H1 (cell line): ENCODE data around the gene LIN28A. TPM values are rescaled to one million over a fixed set of nuclear protein-coding genes. Genes with fewer than 3 reads are reported as not detected.

Experiments
- CTCF ChIA-PET: fragments of 300-600 bp; sonication (Branson Sonifier 250); formaldehyde crosslinking; loops from one replicate; lab custom pipeline; 2021; ENCODE audit not compliant: partially characterized antibody; lab: Charles Lee
- POLR2A ChIA-PET: fragments of 300-600 bp; sonication (Branson Sonifier 250); formaldehyde crosslinking; loops from one replicate; lab custom pipeline; 2021; ENCODE audit warnings: inconsistent platforms; ENCODE audit not compliant: partially characterized antibody; lab: Charles Lee
- DNase-seq, 2 experiments: peaks; one replicate each; pipeline versions ENCODE4 v3.0.0 to v3.0.0-alpha.2; 2010 to 2022; ENCODE audit warnings: low spot score in 2 of 2, low read depth in 1 of 2, mixed read lengths in 1 of 2
- FAIRE-seq: peaks from 2 replicates; lab custom pipeline; 2011; peaks lifted over from hg19 to GRCh38; lab: Jason Lieb, UNC
- H2AFZ ChIP-seq: 2 replicates; pipeline ENCODE4 v1.8.1; 2012; ENCODE audit warnings: low read length, inconsistent platforms
- H2AK5ac ChIP-seq: 2 replicates; pipeline ENCODE4 v1.6.1; 2013; ENCODE audit warnings: low read depth, low read length
- H2BK120ac ChIP-seq: replicated peaks from 2 replicates; pipeline ENCODE3; 2013; ENCODE audit warnings: low read depth, low read length, inconsistent platforms
- H2BK12ac ChIP-seq: 2 replicates; pipeline ENCODE4 v1.6.1; 2013; ENCODE audit warnings: low read depth, low read length
- H2BK15ac ChIP-seq: 2 replicates; pipeline ENCODE4 v1.6.1; 2013; ENCODE audit warnings: low read length
- H2BK20ac ChIP-seq: 2 replicates; pipeline ENCODE4 v1.6.1; 2013; ENCODE audit warnings: low read length
- H2BK5ac ChIP-seq: 2 replicates; pipeline ENCODE4 v1.6.1; 2013; ENCODE audit warnings: low read depth, low read length
- H3K14ac ChIP-seq: 2 replicates; pipeline ENCODE4 v1.6.1; 2013; ENCODE audit warnings: inconsistent platforms; ENCODE audit not compliant: insufficient read length
- H3K18ac ChIP-seq: 2 replicates; pipeline ENCODE4 v1.6.1; 2013; ENCODE audit warnings: low read length; ENCODE audit errors: extremely low read depth
- H3K23ac ChIP-seq: 2 replicates; pipeline ENCODE4 v1.6.1; 2013; ENCODE audit warnings: inconsistent platforms; ENCODE audit not compliant: insufficient read length
- H3K23me2 ChIP-seq: 2 replicates; pipeline ENCODE4 v1.6.1; 2013; ENCODE audit warnings: low read depth, low read length
- H3K27ac ChIP-seq: 2 replicates; pipeline ENCODE4 v1.6.1; 2011; ENCODE audit warnings: low read depth, low read length, inconsistent platforms
- H3K27me3 ChIP-seq, 4 experiments: replicated peaks in 1 of 4; 1 replicate in 1 of 4; 2 replicates in 3 of 4; pipeline versions ENCODE4 v1.6.1 to v1.8.1; 2011 to 2013; ENCODE audit warnings: low read length in 3 of 4, mild to moderate bottlenecking in 3 of 4, inconsistent platforms in 2 of 4, mixed read lengths in 2 of 4, moderate library complexity in 1 of 4; ENCODE audit not compliant: control insufficient read depth in 3 of 4, insufficient read depth in 3 of 4; ENCODE audit errors: extremely low read depth in 1 of 4
- H3K36me3 ChIP-seq, 4 experiments: 2 replicates each; pipeline versions ENCODE4 v1.6.1 to v1.8.1; 2011 to 2013; ENCODE audit warnings: mild to moderate bottlenecking in 4 of 4, low read length in 3 of 4, moderate library complexity in 2 of 4, control low read depth in 1 of 4, inconsistent platforms in 1 of 4; ENCODE audit not compliant: insufficient read depth in 4 of 4, control insufficient read depth in 2 of 4
- H3K4ac ChIP-seq: replicated peaks from 2 replicates; pipeline ENCODE3; 2013; ENCODE audit warnings: low read length, low read depth, mixed read lengths, inconsistent platforms; ENCODE audit not compliant: insufficient read length
- H3K4me1 ChIP-seq, 4 experiments: replicated peaks in 1 of 4; 1 replicate in 1 of 4; 2 replicates in 3 of 4; pipeline versions ENCODE4 v1.6.1 to v1.8.1; 2011 to 2013; ENCODE audit warnings: low read length in 3 of 4, inconsistent platforms in 2 of 4, mixed read lengths in 1 of 4; ENCODE audit not compliant: insufficient read depth in 4 of 4, control insufficient read depth in 3 of 4
- H3K4me2 ChIP-seq, 2 experiments: 2 replicates each; pipeline versions ENCODE4 v1.6.1 to v1.8.1; 2011 to 2013; ENCODE audit warnings: low read depth in 2 of 2, low read length in 2 of 2, control low read depth in 1 of 2, inconsistent platforms in 1 of 2, mild to moderate bottlenecking in 1 of 2; ENCODE audit not compliant: insufficient read depth in 1 of 2
- H3K4me3 ChIP-seq, 4 experiments: fragments of 200-600, 300-600 bp in 1 of 4; sonication (generic), shearing (Covaris generic), sonication (Bioruptor Twin) in 1 of 4; 2 replicates each; pipeline versions ENCODE4 v1.5.1 to v1.8.1; 2011 to 2016; ENCODE audit warnings: low read length in 4 of 4, low read depth in 3 of 4, control low read depth in 2 of 4, inconsistent platforms in 2 of 4, mild to moderate bottlenecking in 2 of 4, mixed read lengths in 1 of 4, moderate library complexity in 1 of 4; ENCODE audit not compliant: insufficient read depth in 2 of 4; ENCODE audit errors: extremely low read depth in 1 of 4
- H3K56ac ChIP-seq: replicated peaks from 2 replicates; pipeline ENCODE3; 2013; ENCODE audit warnings: low read depth, mild to moderate bottlenecking, mixed read lengths, low read length, inconsistent platforms; ENCODE audit not compliant: insufficient read length
- H3K79me1 ChIP-seq: 2 replicates; pipeline ENCODE4 v1.6.1; 2013; ENCODE audit warnings: low read depth, low read length, control low read depth
- H3K79me2 ChIP-seq, 2 experiments: 2 replicates each; pipeline versions ENCODE4 v1.6.1 to v1.8.1; 2012 to 2013; ENCODE audit warnings: low read length in 2 of 2, mild to moderate bottlenecking in 2 of 2, inconsistent platforms in 1 of 2; ENCODE audit not compliant: insufficient read depth in 2 of 2, control insufficient read depth in 1 of 2
- H3K9ac ChIP-seq, 4 experiments: replicated peaks in 1 of 4; 1 replicate in 1 of 4; 2 replicates in 3 of 4; pipeline versions ENCODE4 v1.6.1 to v1.8.1; 2011 to 2013; ENCODE audit warnings: low read depth in 3 of 4, low read length in 3 of 4, control low read depth in 2 of 4, mild to moderate bottlenecking in 2 of 4, moderate library complexity in 2 of 4, inconsistent platforms in 1 of 4; ENCODE audit errors: extremely low read depth in 1 of 4
- H3K9me3 ChIP-seq, 2 experiments: 2 replicates each; pipeline versions ENCODE4 v1.6.1 to v1.8.1; 2012 to 2013; ENCODE audit warnings: mild to moderate bottlenecking in 2 of 2, moderate library complexity in 2 of 2, control low read depth in 1 of 2, inconsistent platforms in 1 of 2, low read depth in 1 of 2, low read length in 1 of 2, mixed read lengths in 1 of 2; ENCODE audit not compliant: insufficient read depth in 2 of 2
- H4K20me1 ChIP-seq, 2 experiments: replicated peaks in 1 of 2; 2 replicates each; pipeline versions ENCODE3 to v1.8.1; 2011 to 2013; ENCODE audit warnings: inconsistent platforms in 2 of 2, low read length in 2 of 2, mild to moderate bottlenecking in 1 of 2; ENCODE audit not compliant: insufficient read depth in 2 of 2, control insufficient read depth in 1 of 2
- H4K5ac ChIP-seq: 2 replicates; pipeline ENCODE4 v1.6.1; 2013; ENCODE audit warnings: low read length, low read depth, mixed read lengths, inconsistent platforms; ENCODE audit not compliant: insufficient read length
- H4K8ac ChIP-seq: 2 replicates; pipeline ENCODE4 v1.8.0; 2013; ENCODE audit warnings: mild to moderate bottlenecking, moderate library complexity, low read length, inconsistent platforms; ENCODE audit not compliant: insufficient read depth; ENCODE audit errors: extremely low read depth
- H4K91ac ChIP-seq: replicated peaks from 2 replicates; pipeline ENCODE3; 2013; ENCODE audit warnings: low read length, mixed read lengths, inconsistent platforms; ENCODE audit not compliant: insufficient read length
- CBX8 ChIP-seq: fragments of 300-800, 300-1000 bp; sonication (generic); IDR thresholded peaks from 2 replicates; pipeline ENCODE4 v1.7.1; 2016; ENCODE audit warnings: low read depth, low read length, borderline replicate concordance
- CHD1 ChIP-seq: IDR thresholded peaks from 2 replicates; pipeline ENCODE4 v1.6.1; 2012; ENCODE audit warnings: low read depth, low read length, improper control_type of control experiment
- FOSL1 ChIP-seq: IDR thresholded peaks from 2 replicates; pipeline ENCODE4 v1.6.1; 2011; ENCODE audit warnings: mild to moderate bottlenecking, low read depth, low read length, moderate library complexity; ENCODE audit not compliant: insufficient read depth
- GABPA ChIP-seq: IDR thresholded peaks from 2 replicates; pipeline ENCODE4 v1.6.1; 2011; ENCODE audit warnings: mild to moderate bottlenecking, low read length, moderate library complexity, borderline replicate concordance; ENCODE audit not compliant: insufficient read depth
- KDM1A ChIP-seq: fragments of 200-600, 300-600 bp; sonication (generic); IDR thresholded peaks from 2 replicates; pipeline ENCODE4 v1.7.1; 2016; ENCODE audit warnings: mild to moderate bottlenecking, low read length, borderline replicate concordance
- MAX ChIP-seq: IDR thresholded peaks from 2 replicates; pipeline ENCODE4 v1.6.1; 2012; ENCODE audit warnings: inconsistent platforms
- PHF8 ChIP-seq: fragments of 200-600 bp; sonication (generic); conservative IDR thresholded peaks from 2 replicates; pipeline ENCODE4 v1.7.1; 2012; ENCODE audit warnings: low read depth, mild to moderate bottlenecking, inconsistent platforms, low read length, moderate library complexity
- RBBP5 ChIP-seq: IDR thresholded peaks from 2 replicates; pipeline ENCODE4 v1.7.1; 2012; ENCODE audit warnings: low read depth, mild to moderate bottlenecking, inconsistent platforms, low read length, moderate library complexity, borderline replicate concordance
- RNF2 ChIP-seq: fragments of 200-900, 300-1000 bp; sonication (generic); IDR thresholded peaks from 2 replicates; pipeline ENCODE4 v1.7.1; 2016; ENCODE audit warnings: borderline replicate concordance, low read depth, mild to moderate bottlenecking, antibody characterized with exemption, low read length; ENCODE audit not compliant: poor library complexity, severe bottlenecking; ENCODE audit errors: missing control alignments
- TBP ChIP-seq: IDR thresholded peaks from 2 replicates; pipeline ENCODE4 v1.6.1; 2011; ENCODE audit warnings: low read depth, low read length, improper control_type of control experiment
- TCF12 ChIP-seq: IDR thresholded peaks from 2 replicates; pipeline ENCODE4 v1.6.1; 2011; ENCODE audit warnings: low read depth, mild to moderate bottlenecking, low read length
- WGBS, 2 experiments: shearing (Covaris generic) in 1 of 2; methylation state at CpG; one replicate each; pipeline versions ENCODE4 v1.1.6 to v1.1.7; 2013 to 2015; ENCODE audit warnings: low lambda C conversion rate in 2 of 2, mixed read lengths in 2 of 2, inconsistent platforms in 1 of 2, low coverage in 1 of 2, missing lambda C conversion rate in 1 of 2; ENCODE audit not compliant: insufficient replicate concordance in 2 of 2, insufficient coverage in 1 of 2, insufficient read length in 1 of 2; ENCODE audit errors: extremely low coverage in 1 of 2, missing lambda C conversion rate in 1 of 2; 5-methylcytosine and 5-hydroxymethylcytosine counted together
- polyA plus RNA-seq, 7 experiments: library from polyadenylated mRNA; depleted of rRNA in 3 of 7; stranded (reverse) in 5 of 7; unstranded in 2 of 7; fragments of >200 nt in 5 of 7; fragments of 200-250 nt in 2 of 7; gene quantifications; 1 replicate in 5 of 7; 2 replicates in 1 of 7; 4 replicates in 1 of 7; pipeline versions ENCODE4 v1.2.1 to v1.2.3, GENCODE V29; 2011 to 2013; ENCODE audit warnings: missing spikeins in 2 of 7, mixed read lengths in 2 of 7
- total RNA-seq: library from RNA; stranded (reverse); fragmentation: NEBNext Ultra II Directional; extraction: Animal tissue kit (Norgen Biotek cat#: 25700); gene quantifications from 2 replicates; pipeline ENCODE4 v1.2.1, GENCODE V29; 2021

The LIN28A gene
- total and polyA plus RNA-seq, 2 of the 8 experiments (the other 6 are each of a cell fraction or from before 2014, with no cell fraction given), result 403 to 1,486 TPM

GRCh38 chr1:26449868-26450267 lies 39.3 kb downstream of the LIN28A start:
- Histone ChIP-seq H3K9ac (no peak overlapping the region), H3K56ac (no peak overlapping the region), H3K4me2 (no peak overlapping the region), H4K8ac (no peak overlapping the region), H2BK5ac (no peak overlapping the region), H2BK12ac (no peak overlapping the region), H3K36me3 (peaks cover 2 to 45% (median 28%) of the 10 kb centered on the region in 4 experiments), H2AK5ac (no peak overlapping the region), H4K20me1 (peaks cover 0 to 2% of the 10 kb centered on the region in 2 experiments), H2BK20ac (no peak overlapping the region), H4K5ac (no peak overlapping the region), H3K79me1 (no peaks in the 10 kb centered on the region), H2BK120ac (no peak overlapping the region), H3K4ac (no peak overlapping the region), H3K27ac (no peak overlapping the region), H3K4me1 (no peaks in the 10 kb centered on the region), H2BK15ac (no peak overlapping the region), H3K23me2 (no peaks in the 10 kb centered on the region; the same call in 1 of the 2 replicates), H3K9me3 (no peaks in the 10 kb centered on the region), H3K27me3 (no peaks in the 10 kb centered on the region), H4K91ac (no peak overlapping the region), H2AFZ (no peak overlapping the region), H3K14ac (no peak overlapping the region), H3K79me2 (no peaks in the 10 kb centered on the region), H3K23ac (no peak overlapping the region), H3K4me3 (no peak overlapping the region), H3K18ac (no peak overlapping the region)
- POLR2A ChIA-PET, result interaction anchor here (0.8 to 2.9 kb wide), 7 partner anchors 9 to 40 kb away, joined by 3 to 8 read pairs (median 5); partner anchors contain the start of genes DHDDS, HMGN2 and LIN28A
- CTCF ChIA-PET, result interaction anchor here (1.2 kb wide), 1 partner anchor 20 kb away, joined by 3 read pairs; no protein-coding TSS in a partner anchor
- FAIRE-seq (no peak), DNase-seq (no peak)
- WGBS, 2 experiments, result 89% methylated on average over 3 of the region's 3 CpGs; no CpG with 5 or more reads in 1 of the 2 experiments
- no peak for TF ChIP-seq TCF12
- no peak for TF ChIP-seq FOSL1
- TF ChIP-seq CBX8, result no peak
- no peak for TF ChIP-seq MAX
- no peak for TF ChIP-seq RNF2
- TF ChIP-seq RBBP5, result no peak
- no peak for TF ChIP-seq KDM1A
- TF ChIP-seq GABPA, result no peak
- TF ChIP-seq PHF8, result no peak
- no peak for TF ChIP-seq TBP
- no peak for TF ChIP-seq CHD1
